ENCODE data around the gene MECR.

MECR gene

GRCh38 chr1:29201595-29202051 is 29.1 kb downstream of the MECR start:
- DNase-seq (ENCODE audit: low read depth): no peak

DNA sequence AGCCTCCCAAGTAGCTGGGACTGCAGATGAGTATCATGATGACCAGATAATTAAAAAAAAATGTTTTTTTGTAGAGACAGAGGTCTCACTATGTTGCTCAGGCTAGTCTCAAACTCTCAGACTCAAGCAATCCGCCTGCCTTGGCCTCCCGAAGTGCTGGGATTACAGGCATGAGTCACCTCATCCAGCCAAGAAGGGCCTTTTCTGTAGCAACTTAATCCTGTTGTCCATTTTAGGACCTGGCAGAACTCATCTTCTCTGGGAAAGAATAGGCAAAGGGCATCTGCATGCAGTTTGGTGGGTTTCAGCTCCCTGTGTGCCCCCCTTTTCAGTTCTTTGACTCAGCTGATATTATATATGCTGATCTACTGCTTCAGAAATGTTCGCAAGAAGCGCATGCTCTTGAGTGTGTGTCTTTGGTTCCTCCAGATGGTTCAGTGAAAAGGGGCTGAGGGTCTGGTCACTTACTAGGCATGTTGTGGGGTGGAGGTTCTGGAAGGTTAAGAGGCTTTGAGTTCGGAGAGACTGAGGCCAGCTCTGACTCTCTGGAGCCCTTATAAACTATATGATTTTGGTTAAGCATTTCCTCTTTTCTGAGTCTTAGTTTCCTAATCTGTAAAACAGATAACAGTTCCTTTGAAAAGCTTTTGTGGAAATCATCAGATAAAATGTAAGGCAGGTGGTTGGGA is 29.7 kb downstream of the MECR start:
- no peak for DNase-seq (ENCODE audit: low read depth)

- no peak for DNase-seq (ENCODE audit: low read depth)
Measured at GRCh38 chr1:29197993-29198392, 32.7 kb downstream of the MECR start.

- DNase-seq (ENCODE audit: low read depth): no peak
Measured at GRCh38 chr1:29197590-29197924, 33.2 kb downstream of the MECR start.

GRCh38 chr1:29196863-29197589 is 33.7 kb downstream of the MECR start:
- no peak for DNase-seq (ENCODE audit: low read depth)

GRCh38 chr1:29195881-29196291 is 34.8 kb downstream of the MECR start:
- DNase-seq (ENCODE audit: low read depth): no peak

DNA sequence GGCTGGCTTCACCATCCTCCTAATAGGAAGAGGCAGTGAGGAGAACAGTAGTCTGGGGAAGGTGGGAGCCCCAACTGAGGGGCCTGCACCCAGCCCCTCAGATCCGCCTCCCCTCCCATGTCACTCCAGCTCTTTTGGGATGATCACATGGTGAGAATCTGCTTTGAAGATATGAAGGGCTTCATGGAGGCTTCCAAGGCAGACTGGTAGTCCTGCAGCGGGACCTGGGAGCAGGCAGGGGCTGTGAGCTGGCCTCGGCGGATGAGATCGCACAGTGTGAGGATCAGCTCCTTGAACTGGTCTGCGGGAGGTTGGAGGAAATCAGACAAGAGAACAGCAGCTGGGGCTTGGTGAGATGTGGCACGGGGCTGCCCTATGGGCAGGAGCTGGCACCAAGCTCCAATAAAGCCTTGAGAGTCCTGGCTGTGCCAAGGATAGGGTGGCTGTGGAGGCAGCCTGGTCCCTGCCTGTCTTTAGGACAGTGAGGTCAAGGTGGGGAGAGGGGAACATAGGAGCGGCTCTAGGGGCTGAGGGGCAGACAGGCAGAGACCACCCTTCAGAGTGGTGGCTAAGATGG is 36.8 kb downstream of the MECR start:
- DNase-seq (ENCODE audit: low read depth): no peak

DNA sequence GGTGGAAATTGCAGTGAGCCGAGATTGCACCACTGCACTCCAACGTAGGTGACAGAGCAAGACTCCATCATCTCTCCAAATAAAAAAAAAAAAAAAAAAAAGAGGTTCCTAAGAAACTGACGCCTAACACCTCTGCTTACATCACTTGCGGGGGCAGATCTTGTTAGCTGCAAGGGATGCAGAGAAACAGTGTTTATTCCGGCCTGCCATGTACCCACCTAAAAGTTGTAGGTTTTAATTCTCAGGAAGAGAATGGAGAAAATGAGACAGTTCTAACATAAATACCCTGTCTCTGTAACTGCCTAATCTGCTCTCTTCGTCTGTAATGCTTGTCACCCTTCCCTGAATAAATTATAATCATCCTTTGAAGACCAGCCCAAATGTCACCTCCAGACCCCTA is 40.0 kb downstream of the MECR start:
- DNase-seq (ENCODE audit: low read depth): no peak

DNA sequence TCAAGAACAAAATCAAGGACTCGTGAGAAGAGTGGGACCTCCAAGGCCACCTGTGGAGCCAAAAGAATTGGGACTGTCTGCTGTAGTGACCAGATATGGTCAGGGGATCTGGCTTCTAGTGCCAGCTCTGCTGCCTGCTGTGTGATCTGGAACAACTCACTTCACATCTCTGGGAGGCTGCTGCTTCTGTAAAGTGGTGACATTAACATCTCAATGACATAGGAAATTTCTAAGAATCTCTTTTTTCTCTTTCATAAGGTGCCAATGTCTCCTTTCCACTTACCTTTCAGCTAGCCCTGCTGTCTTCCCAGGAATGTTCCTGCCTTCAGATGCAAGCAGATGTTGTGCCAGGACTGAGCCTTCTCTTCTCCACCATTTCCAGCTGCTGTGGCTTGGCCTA is 44.0 kb downstream of the MECR start:
- no peak for DNase-seq (ENCODE audit: low read depth)

DNA sequence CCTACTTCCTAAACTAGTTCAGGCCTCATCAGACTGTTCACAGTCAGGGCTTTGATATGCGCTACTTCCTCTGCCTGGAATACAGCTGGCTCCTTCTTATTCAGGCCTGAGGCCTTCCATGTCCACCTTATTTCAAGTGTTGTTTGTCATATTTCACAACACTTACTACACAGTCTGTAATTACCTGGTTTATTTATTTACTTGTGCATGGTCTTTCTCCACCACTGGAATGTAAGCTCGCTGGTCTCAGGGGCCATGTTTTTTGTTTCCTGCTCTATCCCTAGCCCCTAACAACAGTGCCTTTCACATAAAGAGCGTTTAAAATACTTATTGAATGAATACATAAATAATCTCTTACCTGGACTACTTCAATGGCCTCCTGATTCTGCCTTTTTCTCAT is 44.5 kb downstream of the MECR start:
- DNase-seq (ENCODE audit: low read depth): no peak

GRCh38 chr1:29183287-29183686 is 47.4 kb downstream of the MECR start:
- DNase-seq (ENCODE audit: low read depth): no peak

GRCh38 chr1:29181413-29182225 is 49.1 kb downstream of the MECR start, which contains the start of gene SRSF4:
TSS of gene SRSF4 (minus strand) at chr1:29181900. CDS start at chr1:29181752, 148 bp downstream.
- DNase-seq (ENCODE audit: low read depth): peak; percentile 99

DNA sequence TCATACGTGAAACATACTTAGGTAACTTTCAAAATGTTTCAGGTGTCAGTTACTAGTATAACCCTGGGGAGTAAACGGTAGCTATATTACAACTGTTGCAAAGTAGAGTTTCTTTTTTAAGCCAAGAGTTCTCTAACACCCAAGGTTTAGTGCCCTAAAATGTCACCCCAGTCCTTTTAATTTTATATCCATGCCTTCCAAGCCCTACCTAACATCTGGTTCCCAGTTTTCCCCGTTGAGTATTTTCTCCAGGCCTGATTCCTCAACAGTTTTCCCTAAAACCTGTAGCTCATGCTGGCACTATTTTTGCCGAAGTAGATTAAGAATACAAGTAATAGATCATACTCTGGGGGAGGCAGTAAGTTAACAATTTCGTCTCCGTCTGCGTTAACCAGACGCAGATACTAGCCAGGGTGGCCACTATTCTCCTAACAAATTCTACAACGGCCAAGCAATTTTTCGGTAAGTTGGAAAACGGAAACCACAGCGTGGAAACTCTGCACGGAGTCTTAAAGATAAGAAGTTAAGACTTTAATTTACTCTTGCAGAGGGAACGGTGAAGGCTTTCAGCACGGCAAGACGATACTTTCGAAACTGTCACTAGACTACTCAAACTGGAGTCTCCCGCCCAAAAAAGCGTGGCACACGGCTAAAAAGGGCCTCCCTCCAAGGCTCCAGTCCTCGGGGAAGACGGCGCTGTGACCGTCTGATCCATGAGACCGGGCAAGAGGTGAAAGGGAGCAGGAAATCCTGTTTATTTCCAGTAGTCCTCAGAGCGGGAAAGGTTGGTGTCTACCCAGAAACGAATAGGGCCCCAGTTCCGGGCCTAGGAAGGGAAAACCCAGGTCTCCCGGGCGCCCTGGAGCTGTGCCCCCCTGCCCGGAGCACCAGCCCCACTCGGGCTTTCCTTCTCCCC is 50.0 kb downstream of the MECR start:
- DNase-seq (ENCODE audit: low read depth): no peak

GRCh38 chr1:29179641-29180184 is 51.0 kb downstream of the MECR start:
- no peak for DNase-seq (ENCODE audit: low read depth)

- no peak for DNase-seq (ENCODE audit: low read depth)
Measured at GRCh38 chr1:29177022-29177705, 53.6 kb downstream of the MECR start.

DNA sequence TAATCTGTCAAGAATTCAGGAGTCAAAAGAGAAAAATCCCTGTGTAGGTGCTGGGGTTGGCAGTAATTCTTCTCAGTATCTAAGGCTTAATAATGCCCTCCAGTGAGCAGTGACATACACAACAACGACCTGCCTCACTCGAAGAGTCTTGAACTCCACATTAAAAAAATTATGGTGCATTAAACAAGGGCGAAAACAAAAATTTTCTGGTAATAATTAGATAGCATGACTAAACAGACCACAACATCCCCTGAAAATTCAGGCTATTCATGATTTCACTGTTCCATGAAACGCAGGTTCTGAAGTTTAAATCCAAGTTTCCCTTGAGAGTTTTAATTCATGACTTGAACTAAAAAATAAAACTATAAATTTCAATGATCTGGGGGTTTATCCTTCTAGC is 54.2 kb downstream of the MECR start:
- DNase-seq (ENCODE audit: low read depth): no peak

GRCh38 chr1:29172415-29172939 is 58.3 kb downstream of the MECR start:
- no peak for DNase-seq (ENCODE audit: low read depth)

- DNase-seq (ENCODE audit: low read depth): no peak
Measured at GRCh38 chr1:29171521-29171920, 59.2 kb downstream of the MECR start.

GRCh38 chr1:29171089-29171488 is 59.6 kb downstream of the MECR start:
- DNase-seq (ENCODE audit: low read depth): no peak

- no peak for DNase-seq (ENCODE audit: low read depth)
Measured at GRCh38 chr1:29169976-29170375, 60.8 kb downstream of the MECR start.

All from activated T-helper 1 cell treated with Interleukin-2 at 50 U/mL for 16 hours (primary cell).